Stimulated activated CD4-positive, alpha-beta T cell treated with anti-CD3 and anti-CD28 coated beads, Interleukin-4, amount 100 ng/mL, for 1 hour (primary cell): ENCODE results near the gene TRAF6.

Source experiments
- DNase-seq: peaks from one replicate; pipeline ENCODE4 v3.0.0-alpha.2; 2020

The TRAF6 gene

GRCh38 chr11:36456156-36456555, 53.9 kb downstream of the TRAF6 start:
- DNase-seq: no peak

DNA sequence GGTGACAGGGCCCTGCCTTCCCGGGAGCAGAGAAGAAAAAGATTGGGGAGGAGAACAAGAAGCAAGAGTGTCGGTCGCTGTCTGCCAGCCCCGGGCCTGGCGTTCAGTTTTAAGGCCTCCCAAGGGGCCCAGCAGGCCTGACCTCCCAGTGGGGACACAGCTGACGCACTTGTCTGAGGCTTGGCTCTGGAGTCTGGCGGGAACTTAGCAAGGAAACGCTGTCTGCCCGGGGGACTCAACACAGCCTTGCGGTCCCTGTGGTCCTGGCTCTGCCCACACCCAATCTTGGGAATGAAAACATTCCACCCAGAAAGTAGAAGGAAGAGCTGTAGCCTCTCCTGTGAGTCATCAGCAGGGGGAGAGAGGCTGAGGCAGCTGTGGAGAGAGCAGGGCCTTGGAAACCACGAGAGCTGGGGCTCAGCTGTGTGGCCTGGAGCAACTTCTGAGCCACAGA, 54.4 kb downstream of the TRAF6 start:
- DNase-seq: no peak

DNA sequence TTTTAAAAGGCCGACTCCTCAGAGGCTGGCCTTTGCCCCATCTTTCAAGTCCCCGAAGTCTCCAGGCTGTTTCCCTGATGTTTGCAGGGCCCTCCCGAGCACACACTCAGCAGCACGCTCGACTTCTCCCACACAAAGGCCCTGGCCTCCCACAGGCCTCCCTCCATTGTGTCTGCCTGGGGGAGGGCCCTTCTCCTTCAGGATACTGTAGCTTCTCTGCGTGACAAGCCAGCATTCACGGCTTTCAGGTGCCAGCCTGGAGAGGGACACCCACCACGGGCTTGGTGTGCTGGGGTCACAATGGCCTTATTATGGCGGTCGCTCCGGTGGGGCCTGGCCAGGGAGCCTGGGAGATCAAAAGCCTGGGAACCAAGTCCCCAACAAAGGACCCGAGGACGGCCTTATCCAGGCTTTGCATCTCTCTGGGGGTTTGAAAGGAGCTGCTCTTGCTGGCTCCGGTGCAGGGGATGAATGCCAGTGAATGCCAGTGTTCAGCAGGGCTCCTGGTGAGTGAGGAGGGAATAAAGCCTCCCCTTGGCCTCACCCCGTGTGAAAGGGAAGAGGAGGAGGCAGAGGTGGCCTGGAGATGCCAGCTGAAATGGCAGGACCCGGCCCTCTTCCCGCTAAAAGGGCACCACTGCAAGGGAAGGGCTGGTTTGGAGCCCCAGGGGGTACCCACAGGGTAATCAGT, 55.0 kb downstream of the TRAF6 start:
- no peak for DNase-seq

GRCh38 chr11:36454551-36454940, 55.5 kb downstream of the TRAF6 start:
- no peak for DNase-seq

GRCh38 chr11:36453678-36454077, 56.4 kb downstream of the TRAF6 start:
- DNase-seq: no peak

GRCh38 chr11:36452961-36453360, 57.1 kb downstream of the TRAF6 start:
- no peak for DNase-seq

DNA sequence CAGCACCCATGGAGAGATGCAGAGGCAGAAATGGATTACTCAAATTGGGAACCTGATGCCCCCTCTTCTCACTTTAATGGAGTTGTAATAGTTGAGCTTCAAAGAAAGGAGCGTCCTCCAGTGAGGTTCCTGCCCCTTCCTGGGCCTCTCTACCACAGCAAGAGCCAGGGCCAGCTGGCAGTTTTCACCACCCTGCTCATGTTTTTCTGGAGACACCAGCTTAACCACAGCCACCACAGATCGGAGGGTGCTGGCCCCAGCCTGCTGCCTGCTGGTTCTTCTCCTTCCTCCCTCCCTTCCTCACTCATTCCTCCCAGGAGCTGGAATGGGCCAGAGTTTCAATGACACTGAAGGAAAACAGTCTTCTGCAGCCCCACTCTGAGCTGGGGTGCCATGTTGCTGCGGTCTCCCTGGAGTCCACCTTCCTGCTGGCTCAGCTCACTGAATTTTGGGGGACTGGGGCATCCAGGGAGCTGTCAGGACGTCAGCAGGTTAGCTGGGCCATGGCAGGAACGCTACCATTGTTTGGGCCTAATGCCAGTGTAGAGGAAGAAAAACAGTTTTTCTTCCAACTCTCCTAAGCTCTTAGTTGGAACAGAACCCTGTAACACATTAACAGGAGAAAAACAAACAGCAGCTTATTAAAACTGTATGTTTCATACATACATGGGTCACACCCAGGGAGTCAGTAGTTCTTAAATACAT, 57.7 kb downstream of the TRAF6 start:
- no peak for DNase-seq

- DNase-seq: no peak
These were observed 58.4 kb downstream of the TRAF6 start for GRCh38 chr11:36451681-36452080.

DNA sequence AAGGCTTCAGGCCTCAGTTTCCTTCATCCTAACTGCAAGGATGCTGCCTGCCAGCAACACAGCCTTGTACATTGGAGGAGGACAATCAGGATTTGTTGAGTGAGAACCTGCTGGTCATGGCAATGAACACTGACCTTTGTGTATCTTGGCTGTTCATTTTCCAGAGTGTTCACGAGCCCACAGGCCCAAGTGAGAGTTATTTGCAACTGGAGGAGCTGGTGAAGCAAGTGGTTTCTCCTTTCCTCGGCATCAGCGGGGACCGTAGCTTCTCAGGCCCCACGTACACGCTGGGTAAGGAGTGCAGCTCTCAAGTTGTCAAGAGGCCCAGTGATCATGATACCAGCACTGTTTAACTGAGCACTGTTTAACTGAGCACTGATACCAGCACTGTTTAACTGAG, 59.0 kb downstream of the TRAF6 start:
- no peak for DNase-seq

DNA sequence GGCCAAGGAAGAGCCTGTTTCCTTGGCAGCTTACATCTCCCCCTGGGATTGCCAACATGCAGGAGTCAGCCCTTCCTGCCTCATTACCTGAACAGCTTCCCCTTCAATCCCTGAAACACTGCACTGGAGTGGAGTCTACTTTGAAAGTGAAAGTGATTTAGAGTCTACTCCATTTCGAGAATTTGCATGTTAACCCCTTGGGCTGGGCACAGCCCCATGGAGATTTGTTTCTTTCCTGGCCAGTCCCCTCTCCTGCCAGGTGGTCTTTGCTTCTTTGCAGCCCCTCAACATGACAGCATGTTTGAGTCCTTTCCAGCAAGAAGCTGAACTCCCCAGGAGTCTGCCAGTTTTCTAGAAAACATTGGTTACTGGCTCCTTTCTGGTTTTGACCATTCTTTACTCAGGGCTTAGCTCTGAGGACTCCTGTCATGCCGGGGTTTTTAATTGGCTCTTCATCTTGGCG, 59.9 kb downstream of the TRAF6 start:
- no peak for DNase-seq

- no peak for DNase-seq
These were observed 60.4 kb downstream of the TRAF6 start for GRCh38 chr11:36449561-36450096.

DNA sequence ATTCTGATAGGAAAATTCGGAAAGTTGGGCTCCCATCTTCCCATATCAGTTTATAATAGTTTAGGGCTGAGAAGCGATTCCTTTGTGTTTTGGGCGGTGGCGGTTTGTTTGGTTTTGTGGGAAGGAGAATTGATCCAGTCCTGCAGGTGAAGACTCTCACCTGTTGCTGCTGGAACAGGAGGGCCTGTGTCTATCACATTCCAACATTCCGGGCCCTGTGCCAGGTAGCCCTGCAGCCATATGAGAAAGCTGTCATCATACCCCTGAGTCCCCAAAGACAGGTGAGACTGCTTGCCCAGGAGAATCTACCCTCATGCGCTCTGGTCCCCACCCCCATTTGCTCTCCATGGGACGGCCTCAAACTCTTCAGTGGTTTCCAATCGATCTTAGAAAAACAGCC, 62.1 kb downstream of the TRAF6 start:
- DNase-seq: no peak

- DNase-seq: no peak
These were observed 62.6 kb downstream of the TRAF6 start for GRCh38 chr11:36447514-36447913.

GRCh38 chr11:36446135-36446534, 63.9 kb downstream of the TRAF6 start:
- DNase-seq: no peak

DNA sequence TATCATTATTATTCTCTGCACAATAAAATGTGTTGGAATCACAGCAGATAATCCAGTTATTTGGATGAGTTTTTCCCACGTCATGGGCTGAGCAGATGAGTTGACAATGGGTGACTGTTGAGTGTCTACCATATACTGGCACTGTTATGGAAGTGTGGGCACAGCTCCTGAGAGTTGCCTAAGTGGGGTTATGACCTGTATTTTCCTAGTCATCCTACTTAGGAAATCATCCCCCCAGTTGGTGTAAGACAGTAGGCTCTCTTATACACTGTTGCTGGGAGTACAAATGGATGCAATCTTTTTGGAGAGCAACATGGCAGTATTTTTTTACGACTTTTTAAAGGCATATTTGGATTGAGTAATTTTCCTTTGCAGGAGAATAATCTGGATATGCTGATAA, 66.4 kb downstream of the TRAF6 start:
- no peak for DNase-seq

GRCh38 chr11:36441610-36442208, 68.4 kb downstream of the TRAF6 start:
- DNase-seq: no peak

GRCh38 chr11:36438126-36438525, 71.9 kb downstream of the TRAF6 start:
- no peak for DNase-seq

DNA sequence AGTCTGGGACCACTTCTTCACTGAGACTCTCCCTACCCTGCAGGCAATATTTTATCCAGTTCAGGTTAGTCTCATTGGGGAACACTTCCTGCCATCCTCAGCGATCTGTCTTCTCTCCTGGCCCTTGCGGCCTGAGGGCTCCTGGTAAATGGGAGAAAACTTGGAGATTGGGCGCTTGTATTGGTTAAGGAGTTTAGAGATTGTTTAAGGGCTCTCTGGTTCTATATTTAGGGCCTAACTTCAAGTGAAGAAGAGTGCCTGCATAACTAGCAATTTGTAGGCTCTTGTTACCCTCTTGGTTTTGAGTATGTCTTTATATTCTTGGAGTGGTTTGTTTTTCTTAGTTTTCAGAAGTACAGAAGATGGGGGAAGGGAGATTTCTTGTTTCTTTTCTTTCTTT, 72.7 kb downstream of the TRAF6 start:
- no peak for DNase-seq
